HG02852 (cell line): Measurements from ENCODE around the gene MRPL50.

Experiments
- ATAC-seq: cut with Tn5 transposase; IDR thresholded peaks from one replicate; pipeline ENCODE4 v1.9.1; 2021; ENCODE audit warnings: mild to moderate bottlenecking, moderate library complexity; ENCODE audit not compliant: unreplicated experiment

MRPL50 gene

GRCh38 chr9:101350285-101350684 is 48.1 kb downstream of the MRPL50 start:
- no peak for ATAC-seq

DNA sequence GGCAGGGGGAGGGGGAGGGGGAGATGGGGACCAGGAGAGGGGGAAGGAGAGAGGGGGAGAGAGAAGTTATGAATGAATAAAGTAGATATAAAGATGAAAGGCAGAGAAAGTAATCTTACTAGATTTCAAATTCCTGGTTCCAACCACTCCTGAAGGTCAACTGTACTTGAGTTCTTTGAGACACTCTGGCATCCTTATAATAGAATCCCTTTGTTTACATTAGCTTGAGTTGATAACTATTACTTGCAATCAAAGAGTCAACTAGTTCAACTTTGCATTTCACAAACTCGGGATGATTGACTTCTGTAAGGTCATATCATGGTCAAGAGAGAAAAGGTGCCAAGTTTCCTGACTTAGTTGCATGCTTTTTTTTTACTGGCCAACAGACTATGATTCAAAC is 55.8 kb downstream of the MRPL50 start:
- ATAC-seq, result no peak

GRCh38 chr9:101341958-101342357 is 56.5 kb downstream of the MRPL50 start:
- no peak for ATAC-seq
